Measurements from ENCODE around the gene EHD2.
A peak's percentile ranks its signal among the peaks of the same experiment; 100 is the strongest.
"Not testable (repeated sequence)": the region's sequence is repeated elsewhere in the genome, so short reads cannot be mapped to it uniquely, and the experiment has no call there.

The EHD2 gene, protein sequence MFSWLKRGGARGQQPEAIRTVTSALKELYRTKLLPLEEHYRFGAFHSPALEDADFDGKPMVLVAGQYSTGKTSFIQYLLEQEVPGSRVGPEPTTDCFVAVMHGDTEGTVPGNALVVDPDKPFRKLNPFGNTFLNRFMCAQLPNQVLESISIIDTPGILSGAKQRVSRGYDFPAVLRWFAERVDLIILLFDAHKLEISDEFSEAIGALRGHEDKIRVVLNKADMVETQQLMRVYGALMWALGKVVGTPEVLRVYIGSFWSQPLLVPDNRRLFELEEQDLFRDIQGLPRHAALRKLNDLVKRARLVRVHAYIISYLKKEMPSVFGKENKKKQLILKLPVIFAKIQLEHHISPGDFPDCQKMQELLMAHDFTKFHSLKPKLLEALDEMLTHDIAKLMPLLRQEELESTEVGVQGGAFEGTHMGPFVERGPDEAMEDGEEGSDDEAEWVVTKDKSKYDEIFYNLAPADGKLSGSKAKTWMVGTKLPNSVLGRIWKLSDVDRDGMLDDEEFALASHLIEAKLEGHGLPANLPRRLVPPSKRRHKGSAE

DNA sequence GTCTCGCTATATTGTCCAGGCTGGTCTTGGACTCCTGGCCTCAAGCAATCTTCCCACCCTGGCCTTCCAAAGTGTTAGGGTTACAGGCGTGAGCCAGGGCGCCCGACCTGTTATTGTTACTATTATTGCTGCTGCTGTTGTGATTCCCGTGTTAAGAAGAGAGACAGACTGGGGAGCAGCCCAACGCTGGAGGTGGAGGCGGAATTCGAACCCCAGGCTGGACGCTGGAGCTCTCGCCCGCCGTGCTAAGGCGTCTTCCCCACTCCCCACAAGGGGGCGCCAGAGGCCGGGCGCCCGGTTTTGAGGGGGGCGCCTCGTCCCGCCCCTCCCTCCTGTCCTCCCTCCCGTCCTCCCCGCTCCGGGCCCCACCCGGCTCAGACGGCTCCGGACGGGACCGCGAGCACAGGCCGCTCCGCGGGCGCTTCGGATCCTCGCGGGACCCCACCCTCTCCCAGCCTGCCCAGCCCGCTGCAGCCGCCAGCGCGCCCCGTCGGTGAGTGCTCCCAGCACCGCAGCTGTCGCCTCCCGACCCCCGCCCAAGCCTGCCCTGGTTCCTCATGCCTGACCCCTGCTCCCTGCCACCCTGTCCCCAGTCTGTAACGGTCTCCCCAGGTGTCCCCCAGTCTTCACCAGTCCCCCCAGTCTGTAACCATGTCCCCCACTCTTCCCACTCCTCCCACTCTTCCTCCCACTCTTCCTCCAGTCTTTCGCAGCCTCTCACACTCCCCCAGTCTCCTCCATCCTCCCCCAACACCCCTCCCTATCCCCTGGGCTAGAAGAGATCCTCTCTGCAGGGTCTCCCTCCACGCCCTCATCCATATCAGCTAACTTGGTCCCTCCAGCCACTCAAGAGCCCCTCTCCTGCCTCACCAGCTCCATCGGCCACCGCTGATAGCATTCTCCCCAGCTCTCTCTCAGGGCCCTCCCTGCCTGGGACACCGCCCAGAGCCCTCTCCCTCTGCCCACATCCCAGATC, at the start of gene EHD2:
Gene EHD2 (plus strand): TSS at position 377 of the 976 bp plus-strand sequence. CDS start 3,191 bp downstream, outside the sequence.
- DNase-seq: no peak

DNA sequence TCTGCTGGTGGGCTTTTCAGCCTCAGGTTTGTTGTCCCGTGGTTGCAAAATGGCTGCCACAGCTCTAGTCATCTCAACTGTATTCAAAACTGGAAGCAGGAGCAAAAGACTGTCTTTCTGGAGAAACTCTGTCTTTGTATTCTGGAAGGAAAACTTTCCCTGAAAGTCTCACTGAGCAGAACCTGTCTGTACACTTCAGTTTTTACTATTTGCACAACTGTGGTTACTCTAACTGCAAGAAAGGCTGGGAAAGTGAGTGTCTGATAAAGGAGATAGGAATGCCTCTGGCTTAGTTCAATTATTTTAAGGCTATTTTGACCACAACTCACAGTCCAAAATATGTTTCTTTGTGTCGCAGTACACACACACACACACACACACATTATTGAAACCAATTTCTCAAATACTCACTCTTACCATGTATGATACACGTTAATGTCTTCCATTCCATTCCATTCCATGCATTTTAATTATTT, 49.7 kb upstream of the EHD2 start:
- peak; percentile 64 for DNase-seq

DNA sequence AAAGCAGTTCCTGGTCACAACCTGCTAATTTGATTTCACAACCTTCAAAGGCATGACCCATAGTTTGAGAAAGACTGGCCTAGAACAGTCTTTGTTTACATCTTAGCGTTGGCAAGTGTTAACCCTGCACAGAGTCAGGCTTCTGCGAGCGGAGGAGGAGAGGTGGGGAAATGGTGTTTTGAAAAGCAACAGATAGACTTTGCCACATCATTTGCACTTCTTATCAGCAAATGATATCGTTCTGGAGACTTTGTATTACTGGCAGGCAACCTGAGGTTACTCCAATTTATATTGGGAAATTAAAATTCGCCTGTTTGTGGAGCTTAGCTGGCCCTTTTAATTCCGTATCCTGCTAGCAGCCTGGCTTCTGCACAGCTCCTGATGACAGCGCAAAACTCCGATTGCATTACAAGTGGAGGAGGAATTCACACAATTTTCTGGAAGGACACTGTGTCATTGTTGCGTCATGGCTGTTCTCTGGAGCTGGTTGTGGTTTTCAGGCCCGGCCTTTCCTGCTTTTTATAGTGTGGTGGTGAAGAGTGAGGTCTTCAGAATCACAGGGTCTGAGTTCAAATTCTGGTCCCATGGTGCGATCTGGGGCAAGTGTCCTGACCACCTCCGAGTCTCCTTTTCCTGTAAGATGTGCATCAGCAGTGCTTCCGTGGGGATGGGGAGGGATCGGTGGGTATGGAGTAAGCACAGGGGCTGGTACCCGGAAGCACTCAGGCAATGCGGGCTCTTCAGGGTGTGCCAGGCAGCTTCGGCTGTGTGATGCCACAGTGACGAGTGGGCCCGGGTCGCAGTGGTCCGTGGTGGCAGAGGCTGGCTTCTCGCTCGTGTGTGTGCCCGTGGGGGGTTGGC, 49.1 kb upstream of the EHD2 start:
- DNase-seq: peak; percentile 82

DNA sequence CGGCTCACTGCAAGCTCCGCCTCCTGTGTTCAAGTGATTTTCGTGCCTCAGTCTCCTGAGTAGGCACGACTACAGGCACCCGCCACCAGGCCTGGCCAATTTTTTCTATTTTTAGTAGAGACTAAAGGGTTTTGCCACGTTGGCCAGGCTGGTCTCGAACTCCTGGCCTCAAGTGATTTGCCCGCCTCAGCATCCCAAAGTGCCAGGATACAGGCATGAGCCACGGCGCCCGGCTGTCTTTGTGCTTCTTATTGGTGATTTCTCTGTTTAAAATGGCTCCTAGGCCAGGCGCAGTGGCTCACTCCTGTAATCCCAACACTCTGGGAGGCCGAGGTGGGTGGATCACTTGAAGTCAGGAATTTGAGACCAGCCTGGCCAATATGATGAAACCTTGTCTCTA, 44.7 kb upstream of the EHD2 start:
- not testable (repeated sequence) for DNase-seq

DNA sequence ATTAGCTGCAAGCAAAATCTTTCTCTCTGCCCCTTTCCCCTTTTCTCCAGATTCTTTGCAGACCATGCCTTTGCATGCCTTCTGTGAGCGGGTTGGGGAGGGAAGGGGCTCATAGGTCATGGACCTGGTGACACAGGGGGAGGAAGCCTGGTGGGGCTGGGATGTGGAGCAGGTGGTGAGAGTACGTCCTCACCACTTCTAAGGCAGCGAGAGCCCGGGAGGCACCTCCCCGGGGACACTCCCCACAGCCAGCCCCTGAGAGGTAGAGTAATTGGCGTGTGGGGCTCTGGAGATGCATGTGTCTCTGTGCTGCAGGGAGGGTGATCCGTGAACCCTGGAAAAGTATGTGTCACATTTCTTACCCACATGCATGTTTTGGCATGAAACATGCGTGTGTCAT, 42.5 kb upstream of the EHD2 start:
- DNase-seq: no peak

DNA sequence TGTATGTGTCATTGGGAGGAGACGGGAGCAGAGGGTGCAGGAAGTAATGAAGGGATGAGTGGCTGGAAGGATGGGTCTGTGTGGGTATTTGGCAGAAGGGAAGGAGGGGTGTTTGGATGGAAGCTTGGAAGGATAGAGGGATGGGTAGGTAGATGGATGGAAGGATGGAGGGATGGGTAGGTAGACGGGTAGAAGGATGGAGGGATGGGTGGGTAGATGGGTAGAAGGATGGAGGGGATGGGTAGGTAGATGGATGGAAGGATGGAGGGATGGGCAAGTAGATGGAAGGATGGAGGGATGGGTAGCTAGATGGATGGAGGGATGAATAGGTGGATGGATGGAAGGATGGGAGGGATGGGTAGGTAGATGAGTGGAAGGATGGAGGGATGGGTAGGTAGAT, 41.7 kb upstream of the EHD2 start:
- no peak for DNase-seq

DNA sequence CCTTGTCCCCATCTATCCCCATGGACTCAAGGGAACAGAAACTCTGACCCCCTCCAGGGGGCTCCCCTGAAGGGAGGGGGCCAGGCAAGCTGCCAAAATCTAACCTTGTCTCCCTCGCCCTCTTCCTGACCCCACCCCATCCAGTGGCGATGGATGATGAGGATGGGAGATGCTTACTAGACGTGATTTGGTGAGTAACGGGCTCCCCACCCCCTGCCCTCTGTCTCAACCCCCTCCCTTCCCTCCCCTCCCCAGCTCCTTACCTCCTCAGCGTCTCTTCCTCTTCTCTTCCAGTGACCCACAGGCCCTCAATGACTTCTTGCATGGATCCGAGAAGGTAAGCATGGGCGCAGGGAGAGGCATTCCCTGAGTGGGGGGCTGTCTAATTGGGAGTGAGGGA, 39.8 kb upstream of the EHD2 start:
- no peak for DNase-seq

DNA sequence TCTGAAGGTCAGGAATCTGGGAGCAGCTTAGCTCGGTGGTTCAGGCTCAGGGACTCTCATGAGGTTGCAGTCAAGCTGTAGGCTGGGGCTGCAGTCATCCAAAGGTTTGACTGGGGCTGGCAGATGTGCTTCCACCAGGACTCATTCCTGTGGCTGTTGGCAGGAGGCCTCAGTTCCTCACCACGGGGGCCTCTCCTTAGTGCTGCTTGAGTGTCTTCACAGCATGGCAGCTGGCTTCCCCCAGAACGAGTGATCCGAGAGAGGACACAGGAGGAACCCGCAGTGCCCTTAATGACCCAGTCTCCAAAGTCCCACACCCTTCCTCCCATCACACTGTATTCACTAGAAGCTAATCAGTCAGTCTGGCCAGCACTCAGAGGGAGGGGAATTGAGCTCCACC, 38.7 kb upstream of the EHD2 start:
- no peak for DNase-seq

DNA sequence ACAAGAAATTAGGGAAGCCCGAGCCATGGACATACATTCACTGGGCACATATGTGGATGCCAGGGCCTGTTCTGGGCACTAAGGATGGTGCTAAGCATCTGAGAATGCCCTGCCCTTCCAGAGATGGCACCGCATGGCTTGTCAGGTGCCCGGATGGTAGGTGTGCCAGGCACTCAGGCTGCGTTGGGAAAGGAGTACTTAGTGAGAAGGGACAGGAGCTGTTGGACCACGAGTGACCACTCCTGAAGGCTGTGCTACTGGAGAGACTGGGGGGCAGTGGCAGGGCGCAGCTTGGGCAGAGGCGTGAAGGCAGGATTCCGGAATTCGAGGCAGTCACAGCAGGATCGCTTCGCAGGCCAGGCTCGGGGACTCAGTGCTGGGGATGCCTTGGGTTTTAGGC, 38.0 kb upstream of the EHD2 start:
- no peak for DNase-seq

DNA sequence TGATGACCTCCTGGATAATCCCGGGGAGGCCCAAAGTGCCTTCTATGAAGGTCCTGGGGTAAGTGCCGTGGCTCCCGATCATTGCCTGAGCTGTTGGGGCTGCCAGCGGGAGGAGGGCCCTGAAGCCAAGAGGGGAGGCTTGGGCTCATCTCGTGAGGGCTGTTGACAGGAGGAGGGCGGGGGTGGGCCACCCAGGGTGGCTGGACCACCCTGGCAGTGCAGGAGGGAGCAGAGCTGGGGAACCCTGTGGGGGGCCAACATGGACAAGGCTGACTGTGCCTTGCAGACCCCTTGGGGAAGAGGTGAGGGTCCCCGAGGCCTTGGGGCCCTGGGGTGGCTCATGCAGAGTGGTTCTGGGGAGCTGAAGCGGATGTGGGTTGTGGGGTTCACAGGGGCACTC, 37.4 kb upstream of the EHD2 start:
- no peak for DNase-seq

DNA sequence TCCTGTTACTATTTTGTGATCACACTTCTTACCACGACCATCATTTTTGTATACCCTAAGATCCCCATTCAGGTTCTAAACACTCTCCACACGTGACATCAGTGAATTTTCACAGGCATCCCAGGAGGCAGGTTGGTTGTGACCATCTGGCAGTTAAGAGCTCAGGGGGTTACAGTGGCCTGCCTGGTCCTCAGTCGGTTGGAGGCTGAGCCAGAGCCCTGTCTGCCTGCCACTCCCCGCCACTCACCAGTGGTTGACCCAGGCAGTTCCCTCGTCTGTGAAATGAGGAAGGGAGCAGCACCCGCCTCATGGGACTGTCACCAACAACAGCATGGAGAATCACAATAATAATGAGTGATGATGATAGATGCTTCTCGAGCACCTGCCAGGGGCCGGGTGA, 36.4 kb upstream of the EHD2 start:
- DNase-seq: no peak

DNA sequence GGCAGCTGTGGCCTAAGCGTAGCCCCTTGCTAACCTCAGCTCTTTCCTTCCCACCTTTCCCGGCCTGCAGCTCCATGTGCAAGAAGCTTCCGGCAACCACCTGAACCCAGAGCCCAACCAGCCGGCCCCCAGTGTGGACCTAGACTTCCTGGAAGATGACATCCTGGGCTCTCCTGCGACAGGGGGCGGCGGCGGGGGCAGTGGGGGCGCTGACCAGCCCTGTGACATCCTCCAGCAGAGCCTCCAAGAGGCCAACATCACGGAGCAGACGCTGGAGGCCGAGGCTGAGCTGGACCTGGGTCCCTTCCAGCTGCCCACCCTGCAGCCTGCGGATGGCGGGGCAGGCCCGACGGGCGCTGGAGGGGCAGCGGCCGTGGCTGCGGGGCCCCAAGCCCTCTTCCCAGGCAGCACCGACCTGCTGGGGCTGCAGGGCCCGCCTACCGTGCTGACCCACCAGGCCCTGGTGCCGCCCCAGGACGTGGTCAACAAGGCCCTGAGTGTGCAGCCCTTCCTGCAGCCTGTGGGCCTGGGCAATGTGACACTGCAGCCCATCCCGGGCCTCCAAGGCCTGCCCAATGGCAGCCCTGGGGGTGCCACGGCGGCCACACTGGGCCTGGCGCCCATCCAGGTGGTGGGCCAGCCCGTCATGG, 33.8 kb upstream of the EHD2 start:
- no peak for DNase-seq

DNA sequence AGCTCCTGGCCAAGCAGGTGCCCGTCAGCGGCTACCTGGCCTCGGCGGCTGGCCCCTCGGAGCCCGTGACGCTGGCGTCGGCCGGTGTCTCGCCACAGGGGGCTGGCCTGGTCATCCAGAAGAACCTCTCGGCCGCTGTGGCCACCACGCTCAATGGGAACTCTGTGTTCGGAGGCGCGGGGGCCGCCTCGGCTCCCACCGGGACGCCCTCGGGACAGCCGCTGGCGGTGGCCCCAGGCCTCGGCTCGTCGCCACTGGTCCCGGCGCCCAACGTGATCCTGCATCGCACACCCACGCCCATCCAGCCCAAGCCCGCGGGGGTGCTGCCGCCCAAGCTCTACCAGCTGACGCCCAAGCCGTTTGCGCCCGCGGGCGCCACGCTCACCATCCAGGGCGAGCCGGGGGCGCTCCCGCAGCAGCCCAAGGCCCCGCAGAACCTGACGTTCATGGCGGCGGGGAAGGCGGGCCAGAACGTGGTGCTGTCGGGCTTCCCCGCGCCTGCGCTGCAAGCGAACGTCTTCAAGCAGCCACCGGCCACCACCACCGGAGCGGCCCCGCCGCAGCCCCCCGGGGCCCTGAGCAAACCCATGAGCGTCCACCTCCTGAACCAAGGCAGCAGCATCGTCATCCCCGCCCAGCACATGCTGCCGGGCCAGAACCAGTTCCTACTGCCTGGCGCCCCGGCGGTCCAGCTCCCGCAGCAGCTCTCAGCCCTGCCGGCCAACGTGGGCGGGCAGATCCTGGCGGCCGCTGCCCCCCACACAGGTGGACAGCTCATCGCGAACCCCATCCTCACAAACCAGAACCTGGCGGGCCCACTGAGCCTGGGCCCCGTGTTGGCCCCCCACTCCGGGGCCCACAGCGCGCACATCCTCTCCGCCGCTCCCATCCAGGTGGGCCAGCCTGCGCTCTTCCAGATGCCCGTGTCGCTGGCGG, 33.0 kb upstream of the EHD2 start:
- no peak for DNase-seq

DNA sequence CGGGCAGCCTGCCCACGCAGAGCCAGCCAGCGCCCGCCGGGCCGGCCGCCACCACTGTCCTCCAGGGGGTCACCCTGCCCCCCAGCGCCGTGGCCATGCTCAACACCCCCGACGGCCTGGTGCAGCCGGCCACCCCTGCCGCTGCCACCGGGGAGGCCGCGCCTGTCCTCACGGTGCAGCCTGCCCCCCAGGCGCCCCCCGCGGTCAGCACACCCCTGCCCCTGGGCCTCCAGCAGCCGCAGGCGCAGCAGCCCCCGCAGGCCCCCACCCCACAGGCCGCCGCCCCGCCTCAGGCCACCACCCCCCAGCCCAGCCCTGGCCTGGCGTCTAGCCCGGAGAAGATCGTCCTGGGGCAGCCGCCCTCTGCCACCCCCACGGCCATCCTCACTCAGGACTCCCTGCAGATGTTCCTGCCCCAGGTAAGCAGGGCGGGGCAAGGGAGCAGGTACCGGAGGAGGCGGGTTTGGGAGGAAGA, 32.3 kb upstream of the EHD2 start:
- no peak for DNase-seq

DNA sequence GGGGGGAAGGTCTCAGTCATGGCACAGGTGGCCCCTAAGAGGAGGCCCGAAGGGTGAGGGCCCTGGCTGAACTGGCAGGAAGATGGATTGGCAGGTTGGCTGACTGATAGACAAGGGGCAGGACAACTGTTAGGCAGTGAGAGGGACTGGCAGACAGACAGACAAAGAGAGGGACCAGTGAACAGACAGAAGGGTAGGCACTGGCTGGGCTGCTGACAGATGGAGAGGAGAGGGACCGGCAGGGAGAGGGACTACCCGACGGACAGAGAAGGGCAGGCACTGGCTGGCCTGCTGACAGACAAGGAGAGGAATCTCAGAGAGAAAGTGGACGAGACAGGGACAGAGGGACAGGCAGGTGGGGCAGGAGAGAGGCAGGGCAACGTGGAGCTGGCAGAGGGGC, 31.8 kb upstream of the EHD2 start:
- no peak for DNase-seq

DNA sequence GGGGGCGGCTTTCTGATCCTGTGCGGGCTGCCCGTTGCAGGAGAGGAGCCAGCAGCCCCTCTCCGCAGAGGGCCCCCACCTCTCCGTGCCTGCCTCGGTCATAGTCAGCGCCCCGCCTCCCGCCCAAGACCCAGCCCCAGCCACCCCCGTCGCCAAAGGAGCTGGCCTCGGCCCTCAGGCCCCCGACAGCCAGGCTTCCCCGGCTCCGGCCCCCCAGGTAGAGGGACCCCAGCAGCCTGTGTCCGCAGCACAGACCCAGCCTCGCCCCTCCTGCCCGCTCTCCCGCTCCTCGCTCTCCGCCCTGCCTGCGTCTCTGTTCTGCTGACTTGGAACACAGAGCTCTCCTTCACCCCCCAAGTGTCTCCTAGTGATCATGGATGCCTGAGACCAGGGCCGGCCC, 31.3 kb upstream of the EHD2 start:
- DNase-seq: no peak

DNA sequence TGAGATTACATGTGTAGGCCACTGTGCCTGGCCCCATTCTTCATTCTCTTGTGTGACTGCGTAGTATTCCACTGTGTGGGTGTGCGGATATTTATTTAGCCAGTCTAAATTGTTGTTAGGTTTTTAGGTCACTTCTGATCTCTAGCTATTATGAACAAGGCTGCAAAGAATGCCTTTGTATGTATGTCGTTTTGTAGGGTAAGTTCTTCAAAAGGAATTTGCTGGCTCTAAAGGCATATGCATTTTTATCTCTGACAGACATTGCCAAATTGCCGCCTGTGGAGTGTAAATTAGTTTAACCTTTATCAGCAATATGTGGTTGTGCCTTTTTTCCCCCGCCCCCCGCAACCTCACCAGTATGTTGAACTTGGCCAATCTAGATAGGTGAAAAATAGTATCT, 30.3 kb upstream of the EHD2 start:
- peak; percentile 84 for DNase-seq

DNA sequence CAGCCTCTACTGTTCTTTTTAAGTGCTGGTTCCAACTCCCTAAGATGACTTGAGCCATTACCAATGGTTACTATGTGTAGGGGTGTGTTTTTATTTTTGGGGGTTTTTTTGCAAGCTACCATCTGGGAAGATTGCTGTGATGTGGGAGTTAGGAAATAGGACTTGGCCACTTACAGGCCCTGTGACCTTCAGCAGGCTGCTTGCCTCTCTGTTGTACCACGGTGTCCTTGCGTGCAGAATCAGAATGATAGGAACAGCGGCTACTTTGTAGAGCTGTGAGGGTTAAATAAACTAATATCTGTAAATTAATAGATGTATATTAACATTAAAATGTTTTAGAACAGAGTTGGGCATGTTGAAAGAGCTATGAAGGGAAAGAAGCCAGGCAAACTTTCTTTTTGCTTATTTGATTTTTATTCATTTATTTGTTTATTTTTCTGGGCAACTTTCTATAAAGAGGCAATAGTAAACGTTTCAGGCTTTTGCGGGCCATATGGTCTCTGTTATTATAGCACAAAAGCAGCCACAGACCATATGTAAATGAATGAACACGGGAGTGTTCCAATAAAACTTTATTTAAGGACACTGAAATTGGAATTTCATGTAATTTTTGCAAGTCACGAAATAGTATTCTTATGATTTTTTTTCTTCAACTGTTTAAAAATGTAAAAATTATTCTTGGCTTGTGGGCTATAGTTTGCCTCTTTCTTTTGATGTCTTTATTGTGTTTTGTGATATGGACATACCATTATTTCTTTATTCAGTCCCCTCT, 26.4 kb upstream of the EHD2 start:
- no peak for DNase-seq

DNA sequence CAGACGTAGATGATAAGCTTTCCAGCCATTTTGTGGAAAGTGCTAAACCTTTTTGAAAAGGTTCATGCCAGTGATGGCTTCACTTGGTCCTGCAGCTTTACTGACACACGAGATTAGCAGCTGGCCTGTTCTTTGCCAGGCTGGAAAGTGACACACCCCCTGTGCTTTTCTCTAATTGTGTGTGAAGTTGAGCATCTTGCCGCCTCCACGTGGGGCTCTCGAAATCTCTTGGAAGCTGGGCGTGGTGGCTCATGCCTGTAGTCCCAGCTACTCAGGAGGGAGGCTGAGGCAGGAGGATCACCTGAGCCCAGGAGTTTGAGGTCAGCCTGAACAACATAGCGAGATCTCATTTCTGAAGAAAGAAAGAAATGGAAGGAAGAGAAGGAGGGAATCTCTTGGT, 25.3 kb upstream of the EHD2 start:
- no peak for DNase-seq

DNA sequence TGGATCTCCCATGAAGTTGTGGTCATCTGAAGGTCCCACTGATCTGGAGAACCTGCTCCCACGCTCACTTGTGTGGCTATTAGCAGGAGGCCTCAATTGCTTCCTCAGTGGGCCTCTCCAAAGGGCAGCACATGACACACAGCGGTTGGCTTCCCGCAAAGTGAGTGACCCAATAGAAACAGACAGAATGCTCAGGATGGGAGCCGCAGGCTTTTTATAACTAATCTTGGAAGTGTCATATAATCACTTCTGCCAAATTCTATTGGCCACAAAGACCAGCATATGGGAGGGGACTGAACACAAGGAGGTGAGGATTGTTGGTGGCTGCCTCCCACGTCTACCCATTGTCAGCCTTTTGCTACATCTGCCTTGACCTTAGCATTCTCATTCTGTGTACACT, 22.1 kb upstream of the EHD2 start:
- no peak for DNase-seq

All from OCI-M1 (cell line).